HepG2 (cell line): Measurements from ENCODE around the gene SSC4D. TPM values are rescaled to one million over a fixed set of nuclear protein-coding genes. Genes with fewer than 3 reads are reported as not detected.

Experiments
- ATF7 ChIP-seq, 2 experiments: fragments of 450-650 bp in 1 of 2; sonication (generic) in 1 of 2; formaldehyde crosslinking in 1 of 2; IDR thresholded peaks; 2 replicates each; pipeline versions ENCODE4 v1.4.0 to v1.6.1; 2016 to 2020; ENCODE audit warnings: antibody characterized with exemption in 1 of 2, mild to moderate bottlenecking in 1 of 2, missing genetic modification reagents in 1 of 2
- FOXC1 ChIP-seq: sonication (generic); formaldehyde crosslinking; IDR thresholded peaks from 2 replicates; pipeline ENCODE4 v1.8.0; 2022; ENCODE audit warnings: mild to moderate bottlenecking, missing genetic modification reagents, borderline replicate concordance
- FOXK1 ChIP-seq: sonication (generic); formaldehyde crosslinking; IDR thresholded peaks from 2 replicates; pipeline ENCODE4 v1.4.0; 2020; ENCODE audit warnings: low read depth, missing genetic modification reagents, borderline replicate concordance
- FOXK2 ChIP-seq: fragments of 450-650 bp; IDR thresholded peaks from 2 replicates; pipeline ENCODE4 v1.6.1; 2016
- GZF1 ChIP-seq: sonication (generic); formaldehyde crosslinking; IDR thresholded peaks from 2 replicates; pipeline ENCODE4 v1.5.1; 2020; ENCODE audit warnings: mild to moderate bottlenecking, missing genetic modification reagents
- HNRNPH1 ChIP-seq: fragments of 200-400 bp; formaldehyde crosslinking; optimal IDR thresholded peaks from 2 replicates; pipeline ENCODE3; 2017; ENCODE audit warnings: mild to moderate bottlenecking, low read depth, low read length
- IRF2 ChIP-seq: IDR thresholded peaks from 2 replicates; pipeline ENCODE4 v1.6.1; 2018; ENCODE audit warnings: missing genetic modification reagents, missing compliant biosample characterization
- KDM2A ChIP-seq: sonication (generic); formaldehyde crosslinking; IDR thresholded peaks from 2 replicates; pipeline ENCODE4 v1.4.0; 2020; ENCODE audit warnings: low read depth, missing genetic modification reagents, borderline replicate concordance
- NRL ChIP-seq: sonication (generic); formaldehyde crosslinking; IDR thresholded peaks from 2 replicates; pipeline ENCODE4 v1.5.0; 2020; ENCODE audit warnings: missing genetic modification reagents, mild to moderate bottlenecking, moderate library complexity, borderline replicate concordance
- PLRG1 ChIP-seq: fragments of 450-650 bp; conservative IDR thresholded peaks from 2 replicates; pipeline ENCODE4 v1.6.1; 2016
- SIX4 ChIP-seq: sonication (generic); formaldehyde crosslinking; IDR thresholded peaks from 2 replicates; pipeline ENCODE4 v1.4.0; 2020; ENCODE audit warnings: missing genetic modification reagents
- SPEN ChIP-seq: sonication (generic); formaldehyde crosslinking; IDR thresholded peaks from 2 replicates; pipeline ENCODE4 v1.5.1; 2020; ENCODE audit warnings: low read depth, mild to moderate bottlenecking, missing genetic modification reagents
- TEAD2 ChIP-seq: sonication (generic); formaldehyde crosslinking; IDR thresholded peaks from 2 replicates; pipeline ENCODE4 v1.9.0; 2021; ENCODE audit warnings: missing genetic modification reagents
- TRIM24 ChIP-seq: sonication (generic); formaldehyde crosslinking; IDR thresholded peaks from 2 replicates; pipeline ENCODE4 v1.8.0; 2022; ENCODE audit warnings: mild to moderate bottlenecking, missing genetic modification reagents
- ZBTB21 ChIP-seq: sonication (generic); formaldehyde crosslinking; IDR thresholded peaks from 2 replicates; pipeline ENCODE4 v1.4.0; 2020; ENCODE audit warnings: missing genetic modification reagents
- ZNF333 ChIP-seq: sonication (generic); formaldehyde crosslinking; IDR thresholded peaks from 2 replicates; pipeline ENCODE4 v1.4.0; 2020; ENCODE audit warnings: mild to moderate bottlenecking, missing genetic modification reagents, borderline replicate concordance
- ZNF468 ChIP-seq: sonication (generic); formaldehyde crosslinking; IDR thresholded peaks from 2 replicates; pipeline ENCODE4 v1.8.0; 2022; ENCODE audit warnings: mild to moderate bottlenecking, moderate library complexity, missing genetic modification reagents
- ZNF614 ChIP-seq: IDR thresholded peaks from 2 replicates; pipeline ENCODE4 v1.6.1; 2018; ENCODE audit warnings: missing biosample characterization, missing genetic modification reagents, inconsistent platforms, borderline replicate concordance
- ZNF777 ChIP-seq: sonication (generic); formaldehyde crosslinking; IDR thresholded peaks from 2 replicates; pipeline ENCODE4 v1.4.0; 2020; ENCODE audit warnings: missing genetic modification reagents
- ZNF883 ChIP-seq: sonication (generic); formaldehyde crosslinking; IDR thresholded peaks from 2 replicates; pipeline ENCODE4 v1.5.1; 2020; ENCODE audit warnings: mild to moderate bottlenecking, missing genetic modification reagents; ENCODE audit errors: not compliant biosample characterization
- polyA plus RNA-seq, 8 experiments: library from polyadenylated mRNA; depleted of rRNA in 3 of 8; stranded (reverse) in 7 of 8; unstranded in 1 of 8; fragments of >200 nt; fragmentation: Illumina TruSeq in 4 of 8; extraction: Trizol in 4 of 8; gene quantifications; 2 replicates each; pipeline versions ENCODE4 v1.2.1 to v1.2.3, GENCODE V29; 2011 to 2016; ENCODE audit warnings: low read depth in 4 of 8, missing spikeins in 1 of 8, mixed read lengths in 1 of 8; ENCODE audit not compliant: insufficient read depth in 1 of 8
- total RNA-seq, 5 experiments: library from RNA; depleted of rRNA; stranded (reverse); fragments of >200 nt; fragmentation: Illumina TruSeq; extraction: Trizol; gene quantifications; 2 replicates each; pipeline ENCODE4 v1.2.3, GENCODE V29; 2016; ENCODE audit warnings: low read depth in 1 of 5
- TF ChIP-seq, protein P1 (sequence below): IDR thresholded peaks from 2 replicates; pipeline ENCODE4 v1.6.1; 2012; ENCODE audit warnings: low read depth, low read length, improper control_type of control experiment
- TF ChIP-seq, protein P2 (sequence below): sonication (generic); formaldehyde crosslinking; IDR thresholded peaks from 2 replicates; pipeline ENCODE4 v1.4.0; 2020; ENCODE audit warnings: missing genetic modification reagents, borderline replicate concordance
- TF ChIP-seq, protein P3 (sequence below), 2 experiments: IDR thresholded peaks; 2 replicates each; pipeline ENCODE4 v1.6.1; 2011 to 2012; ENCODE audit warnings: low read length in 2 of 2, borderline replicate concordance in 1 of 2, low read depth in 1 of 2, mild to moderate bottlenecking in 1 of 2, moderate library complexity in 1 of 2

The SSC4D gene
- total and polyA plus RNA-seq, 2 of the 13 experiments (the other 11 are each of a cell fraction or from before 2014, with no cell fraction given) = 33.3 to 63.8 TPM

DNA sequence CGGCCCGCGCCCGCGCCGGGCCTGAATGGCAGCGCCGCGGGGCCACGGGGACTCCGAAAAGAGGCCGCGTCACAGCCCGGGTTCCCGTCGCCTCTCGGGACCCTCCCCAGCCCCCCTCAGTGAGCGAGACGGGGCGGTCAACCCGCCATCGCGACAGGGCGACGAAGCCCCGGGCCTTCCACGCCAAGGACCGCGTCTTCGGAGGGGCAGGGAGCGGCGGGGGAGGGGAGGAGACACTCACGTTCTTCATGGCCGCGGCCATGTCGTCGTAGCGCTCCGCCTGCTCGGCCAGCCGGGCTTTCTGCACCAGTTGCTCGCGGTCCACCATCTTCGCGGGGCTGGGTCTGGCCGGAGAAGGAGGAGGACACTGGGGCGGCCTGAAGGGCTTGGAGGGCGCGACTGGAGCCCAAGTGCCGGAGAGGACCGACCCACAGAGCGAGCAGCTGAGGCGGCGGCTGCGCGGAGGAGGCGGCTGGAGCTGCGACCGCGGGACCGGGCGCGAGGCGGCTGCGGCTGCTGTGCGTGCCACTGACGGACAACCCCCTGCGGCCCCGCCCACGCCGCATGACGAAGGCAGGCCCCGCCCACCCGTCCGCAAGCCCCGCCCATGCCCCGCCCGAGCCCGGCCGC, 50.9 kb downstream of the SSC4D start, which contains the start of gene YWHAG (continued):
- TF ChIP-seq ATF7 (IDR thresholded peaks at IDR 0.05) = no peak
- TF ChIP-seq ATF7 (CRISPR knock-in tag; IDR thresholded peaks at IDR 0.05) = no peak
- TF ChIP-seq, protein P1, sequence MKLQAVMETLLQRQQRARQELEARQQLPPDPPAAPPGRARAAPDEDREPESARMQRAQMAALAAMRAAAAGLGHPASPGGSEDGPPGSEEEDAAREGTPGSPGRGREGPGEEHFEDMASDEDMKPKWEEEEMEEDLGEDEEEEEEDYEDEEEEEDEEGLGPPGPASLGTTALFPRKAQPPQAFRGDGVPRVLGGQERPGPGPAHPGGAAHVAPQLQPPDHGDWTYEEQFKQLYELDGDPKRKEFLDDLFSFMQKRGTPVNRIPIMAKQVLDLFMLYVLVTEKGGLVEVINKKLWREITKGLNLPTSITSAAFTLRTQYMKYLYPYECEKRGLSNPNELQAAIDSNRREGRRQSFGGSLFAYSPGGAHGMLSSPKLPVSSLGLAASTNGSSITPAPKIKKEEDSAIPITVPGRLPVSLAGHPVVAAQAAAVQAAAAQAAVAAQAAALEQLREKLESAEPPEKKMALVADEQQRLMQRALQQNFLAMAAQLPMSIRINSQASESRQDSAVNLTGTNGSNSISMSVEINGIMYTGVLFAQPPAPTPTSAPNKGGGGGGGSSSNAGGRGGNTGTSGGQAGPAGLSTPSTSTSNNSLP = no peak
- TF ChIP-seq TEAD2 (CRISPR knock-in tag) = no peak
- no peak for TF ChIP-seq FOXK2
- peak; percentile 92 for TF ChIP-seq KDM2A (CRISPR knock-in tag)
- no peak for TF ChIP-seq HNRNPH1
- no peak for TF ChIP-seq ZNF468 (CRISPR knock-in tag)
- TF ChIP-seq GZF1 (CRISPR knock-in tag) = no peak
- TF ChIP-seq SPEN (CRISPR knock-in tag) = peak; percentile 65
- TF ChIP-seq PLRG1 = no peak
- TF ChIP-seq, protein P2, sequence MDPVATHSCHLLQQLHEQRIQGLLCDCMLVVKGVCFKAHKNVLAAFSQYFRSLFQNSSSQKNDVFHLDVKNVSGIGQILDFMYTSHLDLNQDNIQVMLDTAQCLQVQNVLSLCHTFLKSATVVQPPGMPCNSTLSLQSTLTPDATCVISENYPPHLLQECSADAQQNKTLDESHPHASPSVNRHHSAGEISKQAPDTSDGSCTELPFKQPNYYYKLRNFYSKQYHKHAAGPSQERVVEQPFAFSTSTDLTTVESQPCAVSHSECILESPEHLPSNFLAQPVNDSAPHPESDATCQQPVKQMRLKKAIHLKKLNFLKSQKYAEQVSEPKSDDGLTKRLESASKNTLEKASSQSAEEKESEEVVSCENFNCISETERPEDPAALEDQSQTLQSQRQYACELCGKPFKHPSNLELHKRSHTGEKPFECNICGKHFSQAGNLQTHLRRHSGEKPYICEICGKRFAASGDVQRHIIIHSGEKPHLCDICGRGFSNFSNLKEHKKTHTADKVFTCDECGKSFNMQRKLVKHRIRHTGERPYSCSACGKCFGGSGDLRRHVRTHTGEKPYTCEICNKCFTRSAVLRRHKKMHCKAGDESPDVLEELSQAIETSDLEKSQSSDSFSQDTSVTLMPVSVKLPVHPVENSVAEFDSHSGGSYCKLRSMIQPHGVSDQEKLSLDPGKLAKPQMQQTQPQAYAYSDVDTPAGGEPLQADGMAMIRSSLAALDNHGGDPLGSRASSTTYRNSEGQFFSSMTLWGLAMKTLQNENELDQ = peak; percentile 39; the same call in 1 of the 2 replicates
- TF ChIP-seq, protein P3, sequence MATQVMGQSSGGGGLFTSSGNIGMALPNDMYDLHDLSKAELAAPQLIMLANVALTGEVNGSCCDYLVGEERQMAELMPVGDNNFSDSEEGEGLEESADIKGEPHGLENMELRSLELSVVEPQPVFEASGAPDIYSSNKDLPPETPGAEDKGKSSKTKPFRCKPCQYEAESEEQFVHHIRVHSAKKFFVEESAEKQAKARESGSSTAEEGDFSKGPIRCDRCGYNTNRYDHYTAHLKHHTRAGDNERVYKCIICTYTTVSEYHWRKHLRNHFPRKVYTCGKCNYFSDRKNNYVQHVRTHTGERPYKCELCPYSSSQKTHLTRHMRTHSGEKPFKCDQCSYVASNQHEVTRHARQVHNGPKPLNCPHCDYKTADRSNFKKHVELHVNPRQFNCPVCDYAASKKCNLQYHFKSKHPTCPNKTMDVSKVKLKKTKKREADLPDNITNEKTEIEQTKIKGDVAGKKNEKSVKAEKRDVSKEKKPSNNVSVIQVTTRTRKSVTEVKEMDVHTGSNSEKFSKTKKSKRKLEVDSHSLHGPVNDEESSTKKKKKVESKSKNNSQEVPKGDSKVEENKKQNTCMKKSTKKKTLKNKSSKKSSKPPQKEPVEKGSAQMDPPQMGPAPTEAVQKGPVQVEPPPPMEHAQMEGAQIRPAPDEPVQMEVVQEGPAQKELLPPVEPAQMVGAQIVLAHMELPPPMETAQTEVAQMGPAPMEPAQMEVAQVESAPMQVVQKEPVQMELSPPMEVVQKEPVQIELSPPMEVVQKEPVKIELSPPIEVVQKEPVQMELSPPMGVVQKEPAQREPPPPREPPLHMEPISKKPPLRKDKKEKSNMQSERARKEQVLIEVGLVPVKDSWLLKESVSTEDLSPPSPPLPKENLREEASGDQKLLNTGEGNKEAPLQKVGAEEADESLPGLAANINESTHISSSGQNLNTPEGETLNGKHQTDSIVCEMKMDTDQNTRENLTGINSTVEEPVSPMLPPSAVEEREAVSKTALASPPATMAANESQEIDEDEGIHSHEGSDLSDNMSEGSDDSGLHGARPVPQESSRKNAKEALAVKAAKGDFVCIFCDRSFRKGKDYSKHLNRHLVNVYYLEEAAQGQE (IDR thresholded peaks at IDR 0.05; ENCODE audit: borderline replicate concordance in 1 of 2, low read depth in 1 of 2, low read length in 2 of 2) = no peak; a peak in 1 of 4 replicates
- TF ChIP-seq SIX4 (CRISPR knock-in tag) = no peak
- TF ChIP-seq FOXK1 (CRISPR knock-in tag) = no peak
- no peak; the same call in 1 of the 2 replicates for TF ChIP-seq ZNF614 (CRISPR knock-in tag)
- TF ChIP-seq ZBTB21 (CRISPR knock-in tag) = peak; percentile 52; the same call in 1 of the 2 replicates
- peak; percentile 66 for TF ChIP-seq ZNF777
- 0 out of 2 replicates have a peak, but pooled peaks have one; percentile 57 for TF ChIP-seq IRF2
- TF ChIP-seq NRL (CRISPR knock-in tag) = peak; percentile 59
- peak; percentile 93 for TF ChIP-seq ZNF883 (CRISPR knock-in tag)
- no peak; the same call in 1 of the 2 replicates for TF ChIP-seq ZNF333 (CRISPR knock-in tag)
- TF ChIP-seq TRIM24 (CRISPR knock-in tag) = no peak
- TF ChIP-seq FOXC1 (CRISPR knock-in tag) = peak; percentile 36; the same call in 1 of the 2 replicates
